Measurements from ENCODE around the gene SPTAN1.

- TF ChIP-seq, protein P1, sequence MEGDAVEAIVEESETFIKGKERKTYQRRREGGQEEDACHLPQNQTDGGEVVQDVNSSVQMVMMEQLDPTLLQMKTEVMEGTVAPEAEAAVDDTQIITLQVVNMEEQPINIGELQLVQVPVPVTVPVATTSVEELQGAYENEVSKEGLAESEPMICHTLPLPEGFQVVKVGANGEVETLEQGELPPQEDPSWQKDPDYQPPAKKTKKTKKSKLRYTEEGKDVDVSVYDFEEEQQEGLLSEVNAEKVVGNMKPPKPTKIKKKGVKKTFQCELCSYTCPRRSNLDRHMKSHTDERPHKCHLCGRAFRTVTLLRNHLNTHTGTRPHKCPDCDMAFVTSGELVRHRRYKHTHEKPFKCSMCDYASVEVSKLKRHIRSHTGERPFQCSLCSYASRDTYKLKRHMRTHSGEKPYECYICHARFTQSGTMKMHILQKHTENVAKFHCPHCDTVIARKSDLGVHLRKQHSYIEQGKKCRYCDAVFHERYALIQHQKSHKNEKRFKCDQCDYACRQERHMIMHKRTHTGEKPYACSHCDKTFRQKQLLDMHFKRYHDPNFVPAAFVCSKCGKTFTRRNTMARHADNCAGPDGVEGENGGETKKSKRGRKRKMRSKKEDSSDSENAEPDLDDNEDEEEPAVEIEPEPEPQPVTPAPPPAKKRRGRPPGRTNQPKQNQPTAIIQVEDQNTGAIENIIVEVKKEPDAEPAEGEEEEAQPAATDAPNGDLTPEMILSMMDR (IDR thresholded peaks at IDR 0.05; ENCODE audit: low read length) = no peak
- no peak for TF ChIP-seq EZH2phosphoT487 (IDR thresholded peaks at IDR 0.05; ENCODE audit: low read length)
Observed at GRCh38 chr9:128619779-128620178, 67.4 kb downstream of the SPTAN1 start.
